Measurements from ENCODE around the gene HCFC1R1. TPM values are rescaled to one million over a fixed set of nuclear protein-coding genes. Genes with fewer than 3 reads are reported as not detected.

Gene HCFC1R1
- total and polyA plus RNA-seq, 2 experiments from 2014 or later, result 30.2 to 192 TPM

DNA sequence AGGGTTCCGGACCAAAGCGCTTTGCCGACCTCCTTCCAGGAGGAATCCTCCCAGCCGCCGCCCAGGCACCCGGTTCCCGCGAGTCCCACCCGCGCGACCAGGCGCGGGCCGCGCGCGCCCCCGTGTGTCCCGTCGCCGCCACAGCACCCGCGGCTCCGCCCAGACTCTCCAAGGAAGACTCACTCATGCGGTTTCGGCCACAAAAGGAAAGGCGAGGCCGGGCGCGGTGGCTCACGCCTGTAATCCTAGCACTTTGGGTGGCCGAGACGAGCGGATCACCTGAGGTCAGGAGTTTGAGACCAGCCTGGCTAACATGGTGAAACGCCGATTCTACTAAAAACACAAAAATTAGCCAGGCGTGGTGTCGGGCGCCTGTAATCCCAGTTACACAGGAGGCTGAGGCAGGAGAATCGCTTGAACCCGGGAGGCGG is 40.0 kb downstream of the HCFC1R1 start:
- Mint-ChIP-seq H3K27me3 (ENCODE audit: insufficient read depth, low read depth, poor library complexity) (peaks cover 12% of the 10 kb centered on the region), H3K36me3 (ENCODE audit: low read depth) (peaks cover 3% of the 10 kb centered on the region; the same call in 1 of the 3 replicates), H3K4me1 (peaks cover 28% of the 10 kb centered on the region), H3K4me3 (no peak overlapping the region), H3K27ac (no peak overlapping the region), H3K9me3 (peaks cover 2% of the 10 kb centered on the region; the same call in 2 of the 3 replicates)
- Histone ChIP-seq H2AFZ (peak overlapping the region; percentile 95), H3K36me3 (ENCODE audit: insufficient read depth) (no peaks in the 10 kb centered on the region), H3K27ac (ENCODE audit: low read depth) (no peak overlapping the region), H3K4me2 (no peak overlapping the region), H3K79me2 (replicated peaks; ENCODE audit: insufficient read depth) (peaks cover 13% of the 10 kb centered on the region), H3K9me2 (ENCODE audit: insufficient read depth) (no peaks in the 10 kb centered on the region), H3K4me1 (ENCODE audit: insufficient read depth) (peaks cover 22% of the 10 kb centered on the region), H3F3A (replicated peaks; ENCODE audit: low read depth) (peaks cover 19% of the 10 kb centered on the region), H3K27me3 (ENCODE audit: insufficient read depth) (no peaks in the 10 kb centered on the region), H3K4me3 (no peak overlapping the region; the same call in 1 of the 2 replicates), H4K20me1 (replicated peaks; ENCODE audit: insufficient read depth) (no peaks in the 10 kb centered on the region)
- ATAC-seq (peak; percentile 20), DNase-seq (ENCODE audit: low spot score) (peak; percentile 89)
- TF ChIP-seq, protein P1, sequence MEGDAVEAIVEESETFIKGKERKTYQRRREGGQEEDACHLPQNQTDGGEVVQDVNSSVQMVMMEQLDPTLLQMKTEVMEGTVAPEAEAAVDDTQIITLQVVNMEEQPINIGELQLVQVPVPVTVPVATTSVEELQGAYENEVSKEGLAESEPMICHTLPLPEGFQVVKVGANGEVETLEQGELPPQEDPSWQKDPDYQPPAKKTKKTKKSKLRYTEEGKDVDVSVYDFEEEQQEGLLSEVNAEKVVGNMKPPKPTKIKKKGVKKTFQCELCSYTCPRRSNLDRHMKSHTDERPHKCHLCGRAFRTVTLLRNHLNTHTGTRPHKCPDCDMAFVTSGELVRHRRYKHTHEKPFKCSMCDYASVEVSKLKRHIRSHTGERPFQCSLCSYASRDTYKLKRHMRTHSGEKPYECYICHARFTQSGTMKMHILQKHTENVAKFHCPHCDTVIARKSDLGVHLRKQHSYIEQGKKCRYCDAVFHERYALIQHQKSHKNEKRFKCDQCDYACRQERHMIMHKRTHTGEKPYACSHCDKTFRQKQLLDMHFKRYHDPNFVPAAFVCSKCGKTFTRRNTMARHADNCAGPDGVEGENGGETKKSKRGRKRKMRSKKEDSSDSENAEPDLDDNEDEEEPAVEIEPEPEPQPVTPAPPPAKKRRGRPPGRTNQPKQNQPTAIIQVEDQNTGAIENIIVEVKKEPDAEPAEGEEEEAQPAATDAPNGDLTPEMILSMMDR (conservative IDR thresholded peaks at IDR 0.05; ENCODE audit: low read depth in 2 of 2), result peak; percentile 77 to 86
- 0 out of 2 replicates have a peak, but pooled peaks have one; percentile 26 for TF ChIP-seq POLR2AphosphoS5 (IDR thresholded peaks at IDR 0.05; ENCODE audit: low read depth)
- TF ChIP-seq, protein P2, sequence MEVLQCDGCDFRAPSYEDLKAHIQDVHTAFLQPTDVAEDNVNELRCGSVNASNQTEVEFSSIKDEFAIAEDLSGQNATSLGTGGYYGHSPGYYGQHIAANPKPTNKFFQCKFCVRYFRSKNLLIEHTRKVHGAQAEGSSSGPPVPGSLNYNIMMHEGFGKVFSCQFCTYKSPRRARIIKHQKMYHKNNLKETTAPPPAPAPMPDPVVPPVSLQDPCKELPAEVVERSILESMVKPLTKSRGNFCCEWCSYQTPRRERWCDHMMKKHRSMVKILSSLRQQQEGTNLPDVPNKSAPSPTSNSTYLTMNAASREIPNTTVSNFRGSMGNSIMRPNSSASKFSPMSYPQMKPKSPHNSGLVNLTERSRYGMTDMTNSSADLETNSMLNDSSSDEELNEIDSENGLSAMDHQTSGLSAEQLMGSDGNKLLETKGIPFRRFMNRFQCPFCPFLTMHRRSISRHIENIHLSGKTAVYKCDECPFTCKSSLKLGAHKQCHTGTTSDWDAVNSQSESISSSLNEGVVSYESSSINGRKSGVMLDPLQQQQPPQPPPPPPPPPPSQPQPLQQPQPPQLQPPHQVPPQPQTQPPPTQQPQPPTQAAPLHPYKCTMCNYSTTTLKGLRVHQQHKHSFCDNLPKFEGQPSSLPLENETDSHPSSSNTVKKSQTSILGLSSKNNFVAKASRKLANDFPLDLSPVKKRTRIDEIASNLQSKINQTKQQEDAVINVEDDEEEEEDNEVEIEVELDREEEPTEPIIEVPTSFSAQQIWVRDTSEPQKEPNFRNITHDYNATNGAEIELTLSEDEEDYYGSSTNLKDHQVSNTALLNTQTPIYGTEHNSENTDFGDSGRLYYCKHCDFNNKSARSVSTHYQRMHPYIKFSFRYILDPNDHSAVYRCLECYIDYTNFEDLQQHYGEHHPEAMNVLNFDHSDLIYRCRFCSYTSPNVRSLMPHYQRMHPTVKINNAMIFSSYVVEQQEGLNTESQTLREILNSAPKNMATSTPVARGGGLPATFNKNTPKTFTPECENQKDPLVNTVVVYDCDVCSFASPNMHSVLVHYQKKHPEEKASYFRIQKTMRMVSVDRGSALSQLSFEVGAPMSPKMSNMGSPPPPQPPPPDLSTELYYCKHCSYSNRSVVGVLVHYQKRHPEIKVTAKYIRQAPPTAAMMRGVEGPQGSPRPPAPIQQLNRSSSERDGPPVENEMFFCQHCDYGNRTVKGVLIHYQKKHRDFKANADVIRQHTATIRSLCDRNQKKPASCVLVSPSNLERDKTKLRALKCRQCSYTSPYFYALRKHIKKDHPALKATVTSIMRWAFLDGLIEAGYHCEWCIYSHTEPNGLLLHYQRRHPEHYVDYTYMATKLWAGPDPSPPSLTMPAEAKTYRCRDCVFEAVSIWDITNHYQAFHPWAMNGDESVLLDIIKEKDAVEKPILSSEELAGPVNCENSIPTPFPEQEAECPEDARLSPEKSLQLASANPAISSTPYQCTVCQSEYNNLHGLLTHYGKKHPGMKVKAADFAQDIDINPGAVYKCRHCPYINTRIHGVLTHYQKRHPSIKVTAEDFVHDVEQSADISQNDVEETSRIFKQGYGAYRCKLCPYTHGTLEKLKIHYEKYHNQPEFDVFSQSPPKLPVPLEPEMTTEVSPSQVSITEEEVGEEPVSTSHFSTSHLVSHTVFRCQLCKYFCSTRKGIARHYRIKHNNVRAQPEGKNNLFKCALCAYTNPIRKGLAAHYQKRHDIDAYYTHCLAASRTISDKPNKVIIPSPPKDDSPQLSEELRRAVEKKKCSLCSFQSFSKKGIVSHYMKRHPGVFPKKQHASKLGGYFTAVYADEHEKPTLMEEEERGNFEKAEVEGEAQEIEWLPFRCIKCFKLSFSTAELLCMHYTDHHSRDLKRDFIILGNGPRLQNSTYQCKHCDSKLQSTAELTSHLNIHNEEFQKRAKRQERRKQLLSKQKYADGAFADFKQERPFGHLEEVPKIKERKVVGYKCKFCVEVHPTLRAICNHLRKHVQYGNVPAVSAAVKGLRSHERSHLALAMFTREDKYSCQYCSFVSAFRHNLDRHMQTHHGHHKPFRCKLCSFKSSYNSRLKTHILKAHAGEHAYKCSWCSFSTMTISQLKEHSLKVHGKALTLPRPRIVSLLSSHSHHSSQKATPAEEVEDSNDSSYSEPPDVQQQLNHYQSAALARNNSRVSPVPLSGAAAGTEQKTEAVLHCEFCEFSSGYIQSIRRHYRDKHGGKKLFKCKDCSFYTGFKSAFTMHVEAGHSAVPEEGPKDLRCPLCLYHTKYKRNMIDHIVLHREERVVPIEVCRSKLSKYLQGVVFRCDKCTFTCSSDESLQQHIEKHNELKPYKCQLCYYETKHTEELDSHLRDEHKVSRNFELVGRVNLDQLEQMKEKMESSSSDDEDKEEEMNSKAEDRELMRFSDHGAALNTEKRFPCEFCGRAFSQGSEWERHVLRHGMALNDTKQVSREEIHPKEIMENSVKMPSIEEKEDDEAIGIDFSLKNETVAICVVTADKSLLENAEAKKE (CRISPR knock-in tag; IDR thresholded peaks at IDR 0.05), result no peak
- TF ChIP-seq NANOG (IDR thresholded peaks at IDR 0.05; ENCODE audit: borderline replicate concordance), result no peak

Data from GM23338 (cell line).